GM12878 (cell line): Measurements from ENCODE around the gene LAYN. TPM values are rescaled to one million over a fixed set of nuclear protein-coding genes. Genes with fewer than 3 reads are reported as not detected.
A peak's percentile ranks its signal among the peaks of the same experiment; 100 is the strongest.

Experiments
- EP300 ChIP-seq, 2 experiments: fragments of 150-350 bp in 1 of 2; IDR thresholded peaks; 2 replicates each; pipeline ENCODE4 v1.6.1; 2011 to 2012; ENCODE audit warnings: low read depth in 2 of 2, low read length in 2 of 2, borderline replicate concordance in 1 of 2, improper control_type of control experiment in 1 of 2, inconsistent platforms in 1 of 2; ENCODE audit not compliant: control insufficient read depth in 1 of 2
- EZH2 ChIP-seq: IDR thresholded peaks from 2 replicates; pipeline ENCODE4 v1.6.1; 2012; ENCODE audit warnings: low read depth, mild to moderate bottlenecking, control low read depth, inconsistent platforms, low read length, borderline replicate concordance; ENCODE audit not compliant: control insufficient read depth
- HDGF ChIP-seq: fragments of 450-650 bp; IDR thresholded peaks from 2 replicates; pipeline ENCODE4 v1.6.1; 2016; ENCODE audit warnings: antibody characterized with exemption
- JUNB ChIP-seq: IDR thresholded peaks from 2 replicates; pipeline ENCODE4 v1.6.1; 2016; ENCODE audit warnings: antibody characterized with exemption, mild to moderate bottlenecking
- NR2F1 ChIP-seq: fragments of 450-650 bp; conservative IDR thresholded peaks from 2 replicates; pipeline ENCODE4 v1.6.1; 2017; ENCODE audit warnings: mild to moderate bottlenecking
- PAX8 ChIP-seq: fragments of 450-650 bp; IDR thresholded peaks from 2 replicates; pipeline ENCODE4 v1.6.1; 2017; ENCODE audit warnings: mild to moderate bottlenecking, moderate library complexity
- RELA ChIP-seq: fragments of 450-650 bp; IDR thresholded peaks from 2 replicates; pipeline ENCODE4 v1.8.0; 2014; ENCODE audit warnings: borderline replicate concordance; ENCODE audit not compliant: partially characterized antibody
- RUNX3 ChIP-seq: IDR thresholded peaks from 2 replicates; pipeline ENCODE4 v1.6.1; 2012; ENCODE audit warnings: low read length, inconsistent platforms
- SREBF2 ChIP-seq: IDR thresholded peaks from 2 replicates; pipeline ENCODE4 v1.6.1; 2012; ENCODE audit warnings: mild to moderate bottlenecking, low read length
- SRF ChIP-seq, 2 experiments: IDR thresholded peaks; 2 replicates each; pipeline ENCODE4 v1.6.1; 2011; ENCODE audit warnings: low read depth in 2 of 2, low read length in 2 of 2, mild to moderate bottlenecking in 1 of 2, moderate library complexity in 1 of 2
- SUPT20H ChIP-seq: IDR thresholded peaks from 2 replicates; pipeline ENCODE4 v1.6.1; 2011; ENCODE audit warnings: low read depth, mild to moderate bottlenecking, low read length, moderate library complexity, borderline replicate concordance; ENCODE audit not compliant: control insufficient read depth
- TAF1 ChIP-seq: IDR thresholded peaks from 2 replicates; pipeline ENCODE4 v1.6.1; 2011; ENCODE audit warnings: mild to moderate bottlenecking, low read depth, low read length, borderline replicate concordance
- polyA plus RNA-seq, 11 experiments: library from polyadenylated mRNA; depleted of rRNA in 4 of 11; unstranded in 6 of 11; stranded (reverse) in 5 of 11; fragments of >200 nt; fragmentation: Nextera tagmentation in 4 of 11; fragmentation: Illumina TruSeq in 1 of 11; extraction: Ambion mirVana in 4 of 11; extraction: Trizol in 1 of 11; gene quantifications; 1 replicate in 1 of 11; 2 replicates in 10 of 11; pipeline versions ENCODE4 v1.2.1 to v1.2.3, GENCODE V29; 2011 to 2016; ENCODE audit warnings: inconsistent platforms in 2 of 11, missing spikeins in 2 of 11, low read depth in 1 of 11
- total RNA-seq, 4 experiments: library from RNA; depleted of rRNA in 3 of 4; stranded (reverse); fragments of >200 nt in 3 of 4; fragmentation: Illumina TruSeq in 1 of 4; extraction: Trizol in 1 of 4; gene quantifications; 2 replicates each; pipeline versions ENCODE4 v1.2.1 to v1.2.3, GENCODE V29; 2013 to 2021
- TF ChIP-seq, protein P1 (sequence below): fragments of 450-650 bp; conservative IDR thresholded peaks from 2 replicates; pipeline ENCODE4 v1.6.1; 2017; ENCODE audit warnings: mild to moderate bottlenecking, moderate library complexity
- TF ChIP-seq, protein P2 (sequence below): fragments of 450-650 bp; IDR thresholded peaks from 2 replicates; pipeline ENCODE4 v1.6.1; 2017; ENCODE audit warnings: mild to moderate bottlenecking
- TF ChIP-seq, protein P3 (sequence below): fragments of 450-650 bp; IDR thresholded peaks from 2 replicates; pipeline ENCODE4 v1.6.1; 2017; ENCODE audit warnings: borderline replicate concordance
- TF ChIP-seq, protein P4 (sequence below): fragments of 450-650 bp; IDR thresholded peaks from 2 replicates; pipeline ENCODE4 v1.6.1; 2017; ENCODE audit warnings: mild to moderate bottlenecking, moderate library complexity
- TF ChIP-seq, protein P5 (sequence below): fragments of 150-350 bp; IDR thresholded peaks from 2 replicates; pipeline ENCODE4 v1.6.1; 2014; ENCODE audit warnings: mild to moderate bottlenecking, low read depth, low read length

LAYN gene
- total and polyA plus RNA-seq, 10 of the 15 experiments (the other 5 are each of a cell fraction or from before 2014, with no cell fraction given) = 0.06 to 0.14 (median 0.10) TPM; not detected in 7

DNA sequence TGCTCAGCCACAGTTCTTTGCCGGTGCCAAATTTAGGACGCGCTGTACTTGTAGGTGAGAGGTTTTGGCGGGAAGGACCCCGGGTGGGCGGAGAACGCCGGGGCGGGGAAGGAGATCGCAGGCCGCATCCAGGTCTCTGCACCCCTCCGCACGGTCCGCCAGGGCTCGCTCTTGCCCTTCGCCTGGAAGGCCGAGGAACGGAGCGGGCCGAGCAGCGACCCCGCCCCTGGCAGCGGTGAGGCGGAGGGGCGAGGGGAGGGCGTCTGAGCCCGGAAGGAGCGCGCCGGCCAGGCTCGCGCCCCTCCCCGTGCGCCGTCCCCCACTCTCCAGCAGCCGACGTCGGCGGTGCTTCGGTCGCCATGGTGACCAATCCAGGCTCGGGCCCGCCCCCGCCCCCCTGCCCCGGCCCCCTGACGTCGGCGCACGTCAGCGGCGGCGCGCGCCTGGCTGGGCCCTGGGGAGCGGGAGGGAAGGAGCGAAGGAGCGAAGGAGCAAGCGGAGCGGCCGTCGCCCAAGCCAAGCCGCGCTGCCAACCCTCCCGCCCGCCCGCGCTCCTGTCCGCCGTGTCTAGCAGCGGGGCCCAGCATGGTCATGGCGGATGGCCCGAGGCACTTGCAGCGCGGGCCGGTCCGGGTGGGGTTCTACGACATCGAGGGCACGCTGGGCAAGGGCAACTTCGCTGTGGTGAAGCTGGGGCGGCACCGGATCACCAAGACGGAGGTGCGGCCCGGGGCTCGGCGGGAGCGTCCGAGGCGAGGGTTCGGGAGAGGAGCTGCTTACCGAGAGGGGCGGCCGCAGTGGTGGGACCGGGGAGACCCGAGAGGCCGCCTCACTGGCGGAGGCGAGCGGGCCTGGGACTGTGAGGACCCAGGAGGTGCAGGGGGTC lies 61.7 kb downstream of the LAYN start, which contains the start of gene SIK2 (continued):
- TF ChIP-seq, protein P1, sequence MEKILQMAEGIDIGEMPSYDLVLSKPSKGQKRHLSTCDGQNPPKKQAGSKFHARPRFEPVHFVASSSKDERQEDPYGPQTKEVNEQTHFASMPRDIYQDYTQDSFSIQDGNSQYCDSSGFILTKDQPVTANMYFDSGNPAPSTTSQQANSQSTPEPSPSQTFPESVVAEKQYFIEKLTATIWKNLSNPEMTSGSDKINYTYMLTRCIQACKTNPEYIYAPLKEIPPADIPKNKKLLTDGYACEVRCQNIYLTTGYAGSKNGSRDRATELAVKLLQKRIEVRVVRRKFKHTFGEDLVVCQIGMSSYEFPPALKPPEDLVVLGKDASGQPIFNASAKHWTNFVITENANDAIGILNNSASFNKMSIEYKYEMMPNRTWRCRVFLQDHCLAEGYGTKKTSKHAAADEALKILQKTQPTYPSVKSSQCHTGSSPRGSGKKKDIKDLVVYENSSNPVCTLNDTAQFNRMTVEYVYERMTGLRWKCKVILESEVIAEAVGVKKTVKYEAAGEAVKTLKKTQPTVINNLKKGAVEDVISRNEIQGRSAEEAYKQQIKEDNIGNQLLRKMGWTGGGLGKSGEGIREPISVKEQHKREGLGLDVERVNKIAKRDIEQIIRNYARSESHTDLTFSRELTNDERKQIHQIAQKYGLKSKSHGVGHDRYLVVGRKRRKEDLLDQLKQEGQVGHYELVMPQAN = peak; percentile 34
- TF ChIP-seq SRF (IDR thresholded peaks at IDR 0.05; ENCODE audit: low read depth in 2 of 2, low read length in 2 of 2) (peak in 1 of 2 experiments; percentile 11; a peak in 1 of 4 replicates), TAF1 (no peak; the same call in 1 of the 2 replicates), EP300 (IDR thresholded peaks at IDR 0.05; ENCODE audit: borderline replicate concordance in 1 of 2, control insufficient read depth in 1 of 2, low read depth in 2 of 2, low read length in 2 of 2) (0 out of 4 replicates have a peak, but pooled peaks of 1 of the 2 experiments have one; percentile 9), SUPT20H (no peak), RUNX3 (no peak), JUNB (no peak), PAX8 (no peak), HDGF (no peak), NR2F1 (peak; percentile 15; the same call in 1 of the 2 replicates), SREBF2 (no peak), EZH2 (no peak), RELA (peak; percentile 48)
- TF ChIP-seq, protein P2, sequence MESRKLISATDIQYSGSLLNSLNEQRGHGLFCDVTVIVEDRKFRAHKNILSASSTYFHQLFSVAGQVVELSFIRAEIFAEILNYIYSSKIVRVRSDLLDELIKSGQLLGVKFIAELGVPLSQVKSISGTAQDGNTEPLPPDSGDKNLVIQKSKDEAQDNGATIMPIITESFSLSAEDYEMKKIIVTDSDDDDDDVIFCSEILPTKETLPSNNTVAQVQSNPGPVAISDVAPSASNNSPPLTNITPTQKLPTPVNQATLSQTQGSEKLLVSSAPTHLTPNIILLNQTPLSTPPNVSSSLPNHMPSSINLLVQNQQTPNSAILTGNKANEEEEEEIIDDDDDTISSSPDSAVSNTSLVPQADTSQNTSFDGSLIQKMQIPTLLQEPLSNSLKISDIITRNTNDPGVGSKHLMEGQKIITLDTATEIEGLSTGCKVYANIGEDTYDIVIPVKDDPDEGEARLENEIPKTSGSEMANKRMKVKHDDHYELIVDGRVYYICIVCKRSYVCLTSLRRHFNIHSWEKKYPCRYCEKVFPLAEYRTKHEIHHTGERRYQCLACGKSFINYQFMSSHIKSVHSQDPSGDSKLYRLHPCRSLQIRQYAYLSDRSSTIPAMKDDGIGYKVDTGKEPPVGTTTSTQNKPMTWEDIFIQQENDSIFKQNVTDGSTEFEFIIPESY = no peak
- TF ChIP-seq, protein P3, sequence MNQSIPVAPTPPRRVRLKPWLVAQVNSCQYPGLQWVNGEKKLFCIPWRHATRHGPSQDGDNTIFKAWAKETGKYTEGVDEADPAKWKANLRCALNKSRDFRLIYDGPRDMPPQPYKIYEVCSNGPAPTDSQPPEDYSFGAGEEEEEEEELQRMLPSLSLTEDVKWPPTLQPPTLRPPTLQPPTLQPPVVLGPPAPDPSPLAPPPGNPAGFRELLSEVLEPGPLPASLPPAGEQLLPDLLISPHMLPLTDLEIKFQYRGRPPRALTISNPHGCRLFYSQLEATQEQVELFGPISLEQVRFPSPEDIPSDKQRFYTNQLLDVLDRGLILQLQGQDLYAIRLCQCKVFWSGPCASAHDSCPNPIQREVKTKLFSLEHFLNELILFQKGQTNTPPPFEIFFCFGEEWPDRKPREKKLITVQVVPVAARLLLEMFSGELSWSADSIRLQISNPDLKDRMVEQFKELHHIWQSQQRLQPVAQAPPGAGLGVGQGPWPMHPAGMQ = no peak
- TF ChIP-seq, protein P4, sequence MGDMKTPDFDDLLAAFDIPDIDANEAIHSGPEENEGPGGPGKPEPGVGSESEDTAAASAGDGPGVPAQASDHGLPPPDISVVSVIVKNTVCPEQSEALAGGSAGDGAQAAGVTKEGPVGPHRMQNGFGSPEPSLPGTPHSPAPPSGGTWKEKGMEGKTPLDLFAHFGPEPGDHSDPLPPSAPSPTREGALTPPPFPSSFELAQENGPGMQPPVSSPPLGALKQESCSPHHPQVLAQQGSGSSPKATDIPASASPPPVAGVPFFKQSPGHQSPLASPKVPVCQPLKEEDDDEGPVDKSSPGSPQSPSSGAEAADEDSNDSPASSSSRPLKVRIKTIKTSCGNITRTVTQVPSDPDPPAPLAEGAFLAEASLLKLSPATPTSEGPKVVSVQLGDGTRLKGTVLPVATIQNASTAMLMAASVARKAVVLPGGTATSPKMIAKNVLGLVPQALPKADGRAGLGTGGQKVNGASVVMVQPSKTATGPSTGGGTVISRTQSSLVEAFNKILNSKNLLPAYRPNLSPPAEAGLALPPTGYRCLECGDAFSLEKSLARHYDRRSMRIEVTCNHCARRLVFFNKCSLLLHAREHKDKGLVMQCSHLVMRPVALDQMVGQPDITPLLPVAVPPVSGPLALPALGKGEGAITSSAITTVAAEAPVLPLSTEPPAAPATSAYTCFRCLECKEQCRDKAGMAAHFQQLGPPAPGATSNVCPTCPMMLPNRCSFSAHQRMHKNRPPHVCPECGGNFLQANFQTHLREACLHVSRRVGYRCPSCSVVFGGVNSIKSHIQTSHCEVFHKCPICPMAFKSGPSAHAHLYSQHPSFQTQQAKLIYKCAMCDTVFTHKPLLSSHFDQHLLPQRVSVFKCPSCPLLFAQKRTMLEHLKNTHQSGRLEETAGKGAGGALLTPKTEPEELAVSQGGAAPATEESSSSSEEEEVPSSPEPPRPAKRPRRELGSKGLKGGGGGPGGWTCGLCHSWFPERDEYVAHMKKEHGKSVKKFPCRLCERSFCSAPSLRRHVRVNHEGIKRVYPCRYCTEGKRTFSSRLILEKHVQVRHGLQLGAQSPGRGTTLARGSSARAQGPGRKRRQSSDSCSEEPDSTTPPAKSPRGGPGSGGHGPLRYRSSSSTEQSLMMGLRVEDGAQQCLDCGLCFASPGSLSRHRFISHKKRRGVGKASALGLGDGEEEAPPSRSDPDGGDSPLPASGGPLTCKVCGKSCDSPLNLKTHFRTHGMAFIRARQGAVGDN = 0 out of 2 replicates have a peak, but pooled peaks have one; percentile 9
- TF ChIP-seq, protein P5, sequence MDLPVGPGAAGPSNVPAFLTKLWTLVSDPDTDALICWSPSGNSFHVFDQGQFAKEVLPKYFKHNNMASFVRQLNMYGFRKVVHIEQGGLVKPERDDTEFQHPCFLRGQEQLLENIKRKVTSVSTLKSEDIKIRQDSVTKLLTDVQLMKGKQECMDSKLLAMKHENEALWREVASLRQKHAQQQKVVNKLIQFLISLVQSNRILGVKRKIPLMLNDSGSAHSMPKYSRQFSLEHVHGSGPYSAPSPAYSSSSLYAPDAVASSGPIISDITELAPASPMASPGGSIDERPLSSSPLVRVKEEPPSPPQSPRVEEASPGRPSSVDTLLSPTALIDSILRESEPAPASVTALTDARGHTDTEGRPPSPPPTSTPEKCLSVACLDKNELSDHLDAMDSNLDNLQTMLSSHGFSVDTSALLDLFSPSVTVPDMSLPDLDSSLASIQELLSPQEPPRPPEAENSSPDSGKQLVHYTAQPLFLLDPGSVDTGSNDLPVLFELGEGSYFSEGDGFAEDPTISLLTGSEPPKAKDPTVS = no peak
